ENCODE results near the gene B3GAT3.

- TF ChIP-seq CTCF (IDR thresholded peaks at IDR 0.05) (peak in 1 of 6 experiments; percentile 11), POLR2A (IDR thresholded peaks at IDR 0.05) (no peak), POLR2AphosphoS5 (IDR thresholded peaks at IDR 0.05) (no peak), EP300 (IDR thresholded peaks at IDR 0.05) (no peak)
These were observed 32.7 kb downstream of the B3GAT3 start for GRCh38 chr11:62588966-62589637.
